ENCODE measurements around the gene SCN5A. TPM values are rescaled to one million over a fixed set of nuclear protein-coding genes. Genes with fewer than 3 reads are reported as not detected.

Gene SCN5A
- total RNA-seq, 1 donor from 2014 or later: not detected

GRCh38 chr3:38556640-38557358 lies 92.7 kb downstream of the SCN5A start:
- ATAC-seq: no peak

- ATAC-seq: no peak
Measured at GRCh38 chr3:38555926-38556325, 93.6 kb downstream of the SCN5A start.

GRCh38 chr3:38555149-38555840 lies 94.2 kb downstream of the SCN5A start:
- ATAC-seq: no peak

GRCh38 chr3:38554127-38554827 lies 95.2 kb downstream of the SCN5A start:
- ATAC-seq: no peak

- ATAC-seq: no peak
Measured at GRCh38 chr3:38553071-38553470, 96.4 kb downstream of the SCN5A start.

GRCh38 chr3:38552364-38552763 lies 97.1 kb downstream of the SCN5A start:
- no peak for ATAC-seq

- no peak for ATAC-seq
Measured at GRCh38 chr3:38551026-38551832, 98.3 kb downstream of the SCN5A start.

- no peak for ATAC-seq
Measured at GRCh38 chr3:38549957-38550840, 99.3 kb downstream of the SCN5A start.

GRCh38 chr3:38549486-38549885 lies 100.0 kb downstream of the SCN5A start:
- ATAC-seq: no peak

GRCh38 chr3:38549082-38549481 lies 100.4 kb downstream of the SCN5A start:
- ATAC-seq: no peak

- ATAC-seq: no peak
Measured at GRCh38 chr3:38548154-38548931, 101.1 kb downstream of the SCN5A start.

- no peak for ATAC-seq
Measured at GRCh38 chr3:38545983-38546382, 103.5 kb downstream of the SCN5A start.

- no peak for ATAC-seq
Measured at GRCh38 chr3:38545550-38545949, 103.9 kb downstream of the SCN5A start.

- no peak for ATAC-seq
Measured at GRCh38 chr3:38544926-38545325, 104.6 kb downstream of the SCN5A start.

- ATAC-seq: no peak
Measured at GRCh38 chr3:38543586-38543985, 105.9 kb downstream of the SCN5A start.

GRCh38 chr3:38542401-38543298 lies 106.8 kb downstream of the SCN5A start:
- no peak for ATAC-seq

- no peak for ATAC-seq
Measured at GRCh38 chr3:38541806-38542205, 107.7 kb downstream of the SCN5A start.

GRCh38 chr3:38538773-38539353 lies 110.6 kb downstream of the SCN5A start:
- ATAC-seq: no peak

GRCh38 chr3:38536671-38537070 lies 112.8 kb downstream of the SCN5A start:
- no peak for ATAC-seq

Data from esophagus mucosa (tissue), 1 donor.